GM23248 (cell line): ENCODE measurements around the gene PAFAH1B1. TPM values are rescaled to one million over a fixed set of nuclear protein-coding genes. Genes with fewer than 3 reads are reported as not detected.

Experiments
- DNase-seq: peaks from one replicate; pipeline ENCODE4 v3.0.0-alpha.2; 2015
- H2AFZ ChIP-seq: fragments of 200-600 bp; sonication (generic); 2 replicates; pipeline ENCODE4 v1.6.1; 2016; ENCODE audit warnings: antibody characterized with exemption
- H3F3A ChIP-seq: fragments of 200-600 bp; sonication (generic); 2 replicates; pipeline ENCODE4 v1.6.1; 2016; ENCODE audit warnings: mild to moderate bottlenecking, antibody characterized with exemption, mixed run types; ENCODE audit not compliant: insufficient read depth
- H3K27ac ChIP-seq: fragments of 200-600 bp; sonication (generic); 2 replicates; pipeline ENCODE4 v1.5.1; 2016; ENCODE audit warnings: mild to moderate bottlenecking
- H3K27me3 ChIP-seq: fragments of 200-600 bp; sonication (generic); replicated peaks from 2 replicates; pipeline ENCODE4 v1.6.1; 2016; ENCODE audit warnings: mild to moderate bottlenecking; ENCODE audit not compliant: insufficient read depth
- H3K36me3 ChIP-seq: fragments of 200-600 bp; sonication (generic); 2 replicates; pipeline ENCODE4 v1.6.1; 2016; ENCODE audit warnings: low read depth, mild to moderate bottlenecking
- H3K4me1 ChIP-seq: fragments of 200-600 bp; sonication (generic); 2 replicates; pipeline ENCODE4 v1.6.1; 2016; ENCODE audit warnings: mild to moderate bottlenecking; ENCODE audit not compliant: insufficient read depth
- H3K4me2 ChIP-seq: fragments of 200-600 bp; sonication (generic); one replicate; pipeline ENCODE4 v1.6.1; 2016; ENCODE audit warnings: mild to moderate bottlenecking; ENCODE audit not compliant: unreplicated experiment
- H3K4me3 ChIP-seq: fragments of 200-600 bp; sonication (generic); 2 replicates; pipeline ENCODE4 v1.5.1; 2016; ENCODE audit warnings: mild to moderate bottlenecking
- H3K79me2 ChIP-seq: fragments of 200-600 bp; sonication (generic); 2 replicates; pipeline ENCODE4 v1.6.1; 2016; ENCODE audit warnings: mild to moderate bottlenecking; ENCODE audit not compliant: insufficient read depth
- H3K9ac ChIP-seq: fragments of 200-600 bp; sonication (generic); 2 replicates; pipeline ENCODE4 v1.6.1; 2016; ENCODE audit warnings: mild to moderate bottlenecking
- H3K9me2 ChIP-seq: fragments of 200-600 bp; sonication (generic); 2 replicates; pipeline ENCODE4 v1.6.1; 2016; ENCODE audit warnings: mixed run types, mild to moderate bottlenecking, moderate library complexity; ENCODE audit not compliant: insufficient read depth
- H3K9me3 ChIP-seq: fragments of 200-600 bp; sonication (generic); one replicate; pipeline ENCODE4 v1.6.1; 2017; ENCODE audit warnings: low read depth
- H4K20me1 ChIP-seq: fragments of 200-600 bp; sonication (generic); 2 replicates; pipeline ENCODE4 v1.6.0; 2016; ENCODE audit not compliant: insufficient read depth
- EZH2 ChIP-seq: fragments of 200-600 bp; sonication (generic); IDR thresholded peaks from 2 replicates; pipeline ENCODE4 v1.6.1; 2018; ENCODE audit warnings: antibody characterized with exemption, mild to moderate bottlenecking; ENCODE audit not compliant: insufficient read depth, poor library complexity, severe bottlenecking
- EZH2phosphoT487 ChIP-seq: fragments of 200-600 bp; sonication (generic); IDR thresholded peaks from 2 replicates; pipeline ENCODE4 v1.6.1; 2018; ENCODE audit warnings: antibody characterized with exemption, moderate library complexity, mild to moderate bottlenecking, low read depth; ENCODE audit not compliant: insufficient read depth
- WGBS, 2 experiments: methylation state at CpG; one replicate each; pipeline ENCODE4 v1.1.6; 2015 to 2017; ENCODE audit warnings: low lambda C conversion rate in 2 of 2, low coverage in 1 of 2; ENCODE audit errors: missing lambda C conversion rate in 2 of 2; 5-methylcytosine and 5-hydroxymethylcytosine counted together
- in situ Hi-C: fragments of 300-500 bp; cut with MboI; formaldehyde crosslinking; loops from 2 replicates; pipeline ENCODE4 v1.15.0; 2020
- polyA plus RNA-seq: library from polyadenylated mRNA; unstranded; fragments of >200 nt; fragmentation: Nextera tagmentation; extraction: Ambion mirVana; gene quantifications from 2 replicates; pipeline ENCODE4 v1.2.1, GENCODE V29; 2016
- total RNA-seq: library from RNA; depleted of rRNA; stranded (reverse); fragments of >200 nt; shearing (Covaris generic); gene quantifications from 2 replicates; pipeline ENCODE4 v1.2.3, GENCODE V29; 2014

Gene PAFAH1B1
- total and polyA plus RNA-seq, 2 experiments from 2014 or later = 32.5 to 88.7 TPM

- Histone ChIP-seq H3K36me3 (no peaks in the 10 kb centered on the region), H3K9me3 (no peaks in the 10 kb centered on the region), H3K79me2 (peaks cover 45% of the 10 kb centered on the region), H3K4me3 (peak within 1 kb of the TSS; percentile 76), H3K27me3 (no peaks in the 10 kb centered on the region), H3F3A (no peaks in the 10 kb centered on the region), H3K9me2 (no peaks in the 10 kb centered on the region), H3K27ac (peak within 1 kb of the TSS; percentile 37), H3K4me2 (peak within 1 kb of the TSS; percentile 89), H4K20me1 (no peaks in the 10 kb centered on the region), H3K9ac (peak within 1 kb of the TSS; percentile 81), H2AFZ (peak within 1 kb of the TSS; percentile 78), H3K4me1 (peaks cover 19% of the 10 kb centered on the region)
- TF ChIP-seq EZH2phosphoT487 (no peak), EZH2 (no peak)
- DNase-seq = peak; percentile 99
- 1 to 2% methylated on average over 38 to 70 of the region's 76 CpGs for WGBS, 2 experiments
- in situ Hi-C loops = no loop called here
These were observed 118.3 kb downstream of the PAFAH1B1 start, which contains the start of gene CLUH for GRCh38 chr17:2711608-2712299. TSS of gene CLUH (minus strand) at chr17:2711764. CDS start at chr17:2711661, 103 bp downstream.

- 30 to 37% methylated on average over 32 to 36 of the region's 36 CpGs for WGBS, 2 experiments
- TF ChIP-seq EZH2phosphoT487 = no peak
- H4K20me1 ChIP-seq = no peaks in the 10 kb centered on the region
- no peaks in the 10 kb centered on the region for H3K36me3 ChIP-seq
- H3K79me2 ChIP-seq = peaks cover 38% of the 10 kb centered on the region
- peak overlapping the region; percentile 81 for H3K9ac ChIP-seq
- no peak for DNase-seq
- no peaks in the 10 kb centered on the region for H3K9me3 ChIP-seq
- no peaks in the 10 kb centered on the region for H3F3A ChIP-seq
- H3K27ac ChIP-seq = peak overlapping the region; percentile 2; the same call in 1 of the 2 replicates
- peak overlapping the region; percentile 55 for H3K4me2 ChIP-seq
- H3K4me3 ChIP-seq = peak overlapping the region; percentile 76
- H2AFZ ChIP-seq = peak overlapping the region; percentile 78
- H3K4me1 ChIP-seq = peaks cover 19% of the 10 kb centered on the region
- in situ Hi-C loops = no loop called here
- H3K9me2 ChIP-seq = no peaks in the 10 kb centered on the region
- H3K27me3 ChIP-seq = no peaks in the 10 kb centered on the region
These were observed 119.0 kb downstream of the PAFAH1B1 start for GRCh38 chr17:2712300-2713043.

GRCh38 chr17:2713881-2714280, 120.4 kb downstream of the PAFAH1B1 start:
- Histone ChIP-seq H2AFZ (no peak overlapping the region), H3K79me2 (peaks cover 24% of the 10 kb centered on the region), H3K4me3 (no peak overlapping the region), H3K36me3 (no peaks in the 10 kb centered on the region), H3K4me2 (no peak overlapping the region), H4K20me1 (no peaks in the 10 kb centered on the region), H3K27me3 (no peaks in the 10 kb centered on the region), H3F3A (no peaks in the 10 kb centered on the region), H3K9me3 (no peaks in the 10 kb centered on the region), H3K9me2 (no peaks in the 10 kb centered on the region), H3K4me1 (peaks cover 18% of the 10 kb centered on the region), H3K27ac (no peak overlapping the region), H3K9ac (no peak overlapping the region)
- no peak for DNase-seq
- 82 to 89% methylated on average over 9 of the region's 9 CpGs for WGBS, 2 experiments
- in situ Hi-C loops = no loop called here
- TF ChIP-seq EZH2 (no peak), EZH2phosphoT487 (no peak)

- Histone ChIP-seq H3F3A (no peaks in the 10 kb centered on the region), H3K9me3 (no peaks in the 10 kb centered on the region), H2AFZ (no peak overlapping the region), H3K4me2 (no peak overlapping the region), H4K20me1 (no peaks in the 10 kb centered on the region), H3K9me2 (no peaks in the 10 kb centered on the region), H3K4me3 (no peak overlapping the region), H3K9ac (no peak overlapping the region), H3K4me1 (peaks cover 6% of the 10 kb centered on the region; the same call in 1 of the 2 replicates), H3K36me3 (no peaks in the 10 kb centered on the region), H3K27me3 (0 out of 2 replicates have a peak, but pooled peaks cover under 1% of the 10 kb centered on the region), H3K79me2 (no peaks in the 10 kb centered on the region), H3K27ac (no peak overlapping the region)
- TF ChIP-seq EZH2 (no peak), EZH2phosphoT487 (no peak)
- WGBS, 2 experiments = 78 to 82% methylated on average over 5 of the region's 5 CpGs
- no peak for DNase-seq
- in situ Hi-C loops = no loop called here
These were observed 123.2 kb downstream of the PAFAH1B1 start for GRCh38 chr17:2716649-2717048.
